HepG2 (cell line): ENCODE results near the gene CD248. TPM values are rescaled to one million over a fixed set of nuclear protein-coding genes. Genes with fewer than 3 reads are reported as not detected.

Experiments
- ATAC-seq: fragments of 200-7000 bp; cut with Tn5 transposase; 3 replicates; pipeline ENCODE4 v1.9.1; 2020; ENCODE audit warnings: mild to moderate bottlenecking, moderate library complexity
- BruUV-seq: library from RNA; stranded (reverse); fragments of 400-500 nt; replicated peaks from 2 replicates; lab custom pipeline; 2021; lab: Mats Ljungman, UMichigan
- CTCF ChIA-PET: fragments of 300-600 bp; formaldehyde crosslinking; extraction: SDS; loops from one replicate; lab custom pipeline; 2021; ENCODE audit warnings: low total read pairs, inconsistent platforms, low intra/inter-chr PET ratio; lab: Yijun Ruan, JAX
- POLR2A ChIA-PET: fragments of 350-600 bp; sonication (Branson Sonifier 250); formaldehyde crosslinking; loops from one replicate; lab custom pipeline; 2020; ENCODE audit warnings: antibody characterized with exemption, inconsistent platforms; lab: Yijun Ruan, JAX
- DNase-seq: peaks from one replicate; pipeline ENCODE4 v3.0.0-alpha.2; 2015; ENCODE audit warnings: low spot score
- FAIRE-seq: peaks from 3 replicates; lab custom pipeline; 2011; peaks lifted over from hg19 to GRCh38; lab: Jason Lieb, UNC
- H2AFZ ChIP-seq: one replicate; pipeline ENCODE4 v1.6.1; 2011; ENCODE audit warnings: low read length, inconsistent platforms
- H3K27ac ChIP-seq: fragments of 300-600 bp; 3 replicates; pipeline ENCODE4 v1.8.0; 2011; ENCODE audit warnings: mixed run types, mild to moderate bottlenecking, mixed read lengths, low read length, inconsistent platforms; ENCODE audit not compliant: insufficient read depth; ENCODE audit errors: extremely low read length
- H3K27me3 ChIP-seq, 2 experiments: fragments of 200-600 bp in 1 of 2; 2 replicates in 1 of 2; 3 replicates in 1 of 2; pipeline versions ENCODE4 v1.6.0 to v1.8.0; 2011; ENCODE audit warnings: low read length in 2 of 2, mild to moderate bottlenecking in 2 of 2, moderate library complexity in 2 of 2, inconsistent platforms in 1 of 2; ENCODE audit not compliant: insufficient read depth in 2 of 2, control insufficient read depth in 1 of 2
- H3K36me3 ChIP-seq, 2 experiments: fragments of 200-600 bp in 1 of 2; replicated peaks in 1 of 2; 2 replicates in 1 of 2; 3 replicates in 1 of 2; pipeline versions ENCODE4 v1.5.1 to v1.8.0; 2011; ENCODE audit warnings: low read length in 2 of 2, inconsistent platforms in 1 of 2; ENCODE audit not compliant: insufficient read depth in 2 of 2, control insufficient read depth in 1 of 2
- H3K4me1 ChIP-seq: 2 replicates; pipeline ENCODE4 v1.5.1; 2012; ENCODE audit warnings: low read length, inconsistent platforms; ENCODE audit not compliant: insufficient read depth
- H3K4me2 ChIP-seq: 2 replicates; pipeline ENCODE4 v1.6.0; 2011; ENCODE audit warnings: low read depth, low read length, inconsistent platforms
- H3K4me3 ChIP-seq, 3 experiments: fragments of 200-600 bp in 1 of 3; sonication (generic), shearing (Covaris generic) in 1 of 3; replicated peaks in 1 of 3; 2 replicates each; pipeline ENCODE4 v1.5.1; 2011 to 2016; ENCODE audit warnings: low read length in 3 of 3, inconsistent platforms in 2 of 3, low read depth in 2 of 3, mild to moderate bottlenecking in 2 of 3, control low read depth in 1 of 3, mixed read lengths in 1 of 3; ENCODE audit not compliant: insufficient read depth in 1 of 3
- H3K79me2 ChIP-seq: one replicate; pipeline ENCODE4 v1.6.1; 2011; ENCODE audit warnings: low read length, inconsistent platforms; ENCODE audit not compliant: insufficient read depth
- H3K9ac ChIP-seq: 2 replicates; pipeline ENCODE4 v1.6.0; 2011; ENCODE audit warnings: mild to moderate bottlenecking, low read depth, low read length, inconsistent platforms; ENCODE audit not compliant: insufficient read depth
- H3K9me3 ChIP-seq: 2 replicates; pipeline ENCODE4 v1.5.1; 2012; ENCODE audit warnings: mild to moderate bottlenecking, low read length
- H4K20me1 ChIP-seq: 2 replicates; pipeline ENCODE4 v1.6.0; 2011; ENCODE audit warnings: inconsistent platforms, mild to moderate bottlenecking, low read length, moderate library complexity; ENCODE audit not compliant: insufficient read depth
- ADNP ChIP-seq: sonication (generic); formaldehyde crosslinking; IDR thresholded peaks from 2 replicates; pipeline ENCODE4 v1.4.0; 2020; ENCODE audit warnings: missing genetic modification reagents
- CHD4 ChIP-seq: fragments of 200-600 bp; sonication (generic); IDR thresholded peaks from 2 replicates; pipeline ENCODE4 v1.7.0; 2017; ENCODE audit warnings: mild to moderate bottlenecking, low read length, borderline replicate concordance
- GABPB1 ChIP-seq: IDR thresholded peaks from 2 replicates; pipeline ENCODE4 v1.6.1; 2016; ENCODE audit warnings: mild to moderate bottlenecking, missing genetic modification reagents, moderate library complexity, missing compliant biosample characterization
- KDM1A ChIP-seq: IDR thresholded peaks from 2 replicates; pipeline ENCODE4 v1.6.1; 2016; ENCODE audit warnings: missing compliant biosample characterization
- KDM2A ChIP-seq: sonication (generic); formaldehyde crosslinking; IDR thresholded peaks from 2 replicates; pipeline ENCODE4 v1.4.0; 2020; ENCODE audit warnings: low read depth, missing genetic modification reagents, borderline replicate concordance
- NFYB ChIP-seq: sonication (generic); formaldehyde crosslinking; IDR thresholded peaks from 2 replicates; pipeline ENCODE4 v1.4.0; 2020; ENCODE audit warnings: missing genetic modification reagents
- PHB2 ChIP-seq: fragments of 450-650 bp; IDR thresholded peaks from 2 replicates; pipeline ENCODE4 v1.6.1; 2018; ENCODE audit not compliant: partially characterized antibody
- TERF1 ChIP-seq: sonication (generic); formaldehyde crosslinking; IDR thresholded peaks from 2 replicates; pipeline ENCODE4 v1.8.0; 2022; ENCODE audit warnings: mild to moderate bottlenecking, missing genetic modification reagents, moderate library complexity
- ZBTB7A ChIP-seq: sonication (generic); formaldehyde crosslinking; IDR thresholded peaks from 2 replicates; pipeline ENCODE4 v1.8.0; 2022; ENCODE audit warnings: mild to moderate bottlenecking, missing genetic modification reagents
- ZMYM3 ChIP-seq: sonication (generic); formaldehyde crosslinking; IDR thresholded peaks from 2 replicates; pipeline ENCODE4 v1.5.1; 2020; ENCODE audit warnings: mild to moderate bottlenecking, missing genetic modification reagents
- ZNF569 ChIP-seq: sonication (generic); formaldehyde crosslinking; IDR thresholded peaks from 2 replicates; pipeline ENCODE4 v1.5.0; 2020; ENCODE audit warnings: mild to moderate bottlenecking, missing genetic modification reagents, moderate library complexity, borderline replicate concordance
- ZNF629 ChIP-seq: sonication (generic); formaldehyde crosslinking; conservative IDR thresholded peaks from 2 replicates; pipeline ENCODE4 v1.5.0; 2020; ENCODE audit warnings: missing genetic modification reagents
- WGBS: methylation state at CpG from one replicate; pipeline ENCODE4 v1.1.6; 2017; ENCODE audit warnings: low lambda C conversion rate; 5-methylcytosine and 5-hydroxymethylcytosine counted together
- in situ Hi-C: cut with HindIII; loops from 2 replicates; pipeline ENCODE4 v1.10.0; 2017; ENCODE audit warnings: low pct_unique_long_range_greater_than_20kb; ENCODE audit not compliant: extremely low pct_ligation_motif_present
- intact Hi-C: fragments of 100-400 bp; cut with micrococcal nuclease; formaldehyde crosslinking; loops from one replicate; pipeline ENCODE4 v1.10.0; 2022; ENCODE audit not compliant: unreplicated experiment
- polyA plus RNA-seq, 8 experiments: library from polyadenylated mRNA; depleted of rRNA in 3 of 8; stranded (reverse) in 7 of 8; unstranded in 1 of 8; fragments of >200 nt; fragmentation: Illumina TruSeq in 4 of 8; extraction: Trizol in 4 of 8; gene quantifications; 2 replicates each; pipeline versions ENCODE4 v1.2.1 to v1.2.3, GENCODE V29; 2011 to 2016; ENCODE audit warnings: low read depth in 4 of 8, missing spikeins in 1 of 8, mixed read lengths in 1 of 8; ENCODE audit not compliant: insufficient read depth in 1 of 8
- total RNA-seq, 5 experiments: library from RNA; depleted of rRNA; stranded (reverse); fragments of >200 nt; fragmentation: Illumina TruSeq; extraction: Trizol; gene quantifications; 2 replicates each; pipeline ENCODE4 v1.2.3, GENCODE V29; 2016; ENCODE audit warnings: low read depth in 1 of 5
- TF ChIP-seq, protein P1 (sequence below): IDR thresholded peaks from 2 replicates; pipeline ENCODE4 v1.6.1; 2016
- TF ChIP-seq, protein P2 (sequence below): sonication (generic); formaldehyde crosslinking; IDR thresholded peaks from 2 replicates; pipeline ENCODE4 v1.5.0; 2020; ENCODE audit warnings: mild to moderate bottlenecking, missing genetic modification reagents, borderline replicate concordance

CD248 gene
- total and polyA plus RNA-seq, 2 of the 13 experiments (the other 11 are each of a cell fraction or from before 2014, with no cell fraction given), result 0.25 to 0.35 TPM

- TF ChIP-seq, protein P1, sequence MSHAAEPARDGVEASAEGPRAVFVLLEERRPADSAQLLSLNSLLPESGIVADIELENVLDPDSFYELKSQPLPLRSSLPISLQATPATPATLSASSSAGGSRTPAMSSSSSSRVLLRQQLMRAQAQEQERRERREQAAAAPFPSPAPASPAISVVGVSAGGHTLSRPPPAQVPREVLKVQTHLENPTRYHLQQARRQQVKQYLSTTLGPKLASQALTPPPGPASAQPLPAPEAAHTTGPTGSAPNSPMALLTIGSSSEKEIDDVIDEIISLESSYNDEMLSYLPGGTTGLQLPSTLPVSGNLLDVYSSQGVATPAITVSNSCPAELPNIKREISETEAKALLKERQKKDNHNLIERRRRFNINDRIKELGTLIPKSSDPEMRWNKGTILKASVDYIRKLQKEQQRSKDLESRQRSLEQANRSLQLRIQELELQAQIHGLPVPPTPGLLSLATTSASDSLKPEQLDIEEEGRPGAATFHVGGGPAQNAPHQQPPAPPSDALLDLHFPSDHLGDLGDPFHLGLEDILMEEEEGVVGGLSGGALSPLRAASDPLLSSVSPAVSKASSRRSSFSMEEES (CRISPR knock-in tag), result no peak
- TF ChIP-seq, protein P2, sequence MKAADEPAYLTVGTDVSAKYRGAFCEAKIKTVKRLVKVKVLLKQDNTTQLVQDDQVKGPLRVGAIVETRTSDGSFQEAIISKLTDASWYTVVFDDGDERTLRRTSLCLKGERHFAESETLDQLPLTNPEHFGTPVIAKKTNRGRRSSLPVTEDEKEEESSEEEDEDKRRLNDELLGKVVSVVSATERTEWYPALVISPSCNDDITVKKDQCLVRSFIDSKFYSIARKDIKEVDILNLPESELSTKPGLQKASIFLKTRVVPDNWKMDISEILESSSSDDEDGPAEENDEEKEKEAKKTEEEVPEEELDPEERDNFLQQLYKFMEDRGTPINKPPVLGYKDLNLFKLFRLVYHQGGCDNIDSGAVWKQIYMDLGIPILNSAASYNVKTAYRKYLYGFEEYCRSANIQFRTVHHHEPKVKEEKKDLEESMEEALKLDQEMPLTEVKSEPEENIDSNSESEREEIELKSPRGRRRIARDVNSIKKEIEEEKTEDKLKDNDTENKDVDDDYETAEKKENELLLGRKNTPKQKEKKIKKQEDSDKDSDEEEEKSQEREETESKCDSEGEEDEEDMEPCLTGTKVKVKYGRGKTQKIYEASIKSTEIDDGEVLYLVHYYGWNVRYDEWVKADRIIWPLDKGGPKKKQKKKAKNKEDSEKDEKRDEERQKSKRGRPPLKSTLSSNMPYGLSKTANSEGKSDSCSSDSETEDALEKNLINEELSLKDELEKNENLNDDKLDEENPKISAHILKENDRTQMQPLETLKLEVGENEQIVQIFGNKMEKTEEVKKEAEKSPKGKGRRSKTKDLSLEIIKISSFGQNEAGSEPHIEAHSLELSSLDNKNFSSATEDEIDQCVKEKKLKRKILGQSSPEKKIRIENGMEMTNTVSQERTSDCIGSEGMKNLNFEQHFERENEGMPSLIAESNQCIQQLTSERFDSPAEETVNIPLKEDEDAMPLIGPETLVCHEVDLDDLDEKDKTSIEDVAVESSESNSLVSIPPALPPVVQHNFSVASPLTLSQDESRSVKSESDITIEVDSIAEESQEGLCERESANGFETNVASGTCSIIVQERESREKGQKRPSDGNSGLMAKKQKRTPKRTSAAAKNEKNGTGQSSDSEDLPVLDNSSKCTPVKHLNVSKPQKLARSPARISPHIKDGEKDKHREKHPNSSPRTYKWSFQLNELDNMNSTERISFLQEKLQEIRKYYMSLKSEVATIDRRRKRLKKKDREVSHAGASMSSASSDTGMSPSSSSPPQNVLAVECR, result peak; percentile 28; the same call in 1 of the 2 replicates
- 0 out of 2 replicates have a peak, but pooled peaks have one; percentile 41 for TF ChIP-seq GABPB1
- TF ChIP-seq, all 625 proteins: peak for 9
Measured at GRCh38 chr11:66291706-66292542, 24.9 kb downstream of the CD248 start, which contains the start of gene TMEM151A (continued).

DNA sequence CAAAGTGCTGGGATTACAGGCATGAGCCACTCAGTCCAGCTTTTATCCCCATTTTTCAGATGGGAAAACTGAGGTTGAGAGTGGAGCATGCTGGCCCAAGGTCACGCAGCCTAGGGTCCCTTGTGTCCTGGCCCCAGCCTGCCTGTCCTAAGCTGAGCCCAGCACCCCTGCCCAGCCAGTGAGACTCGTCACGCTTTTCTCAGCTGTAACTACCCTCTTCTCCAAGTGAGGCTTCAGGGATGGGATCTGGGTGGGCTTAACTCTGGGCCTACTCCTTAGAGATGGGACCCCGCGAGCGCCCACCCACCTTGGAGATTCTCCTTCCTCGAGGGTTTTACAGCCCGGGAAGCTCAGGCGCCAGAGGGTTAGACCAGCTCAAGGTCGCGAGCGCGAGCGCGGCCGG is 25.5 kb downstream of the CD248 start:
- TF ChIP-seq KDM2A (peak; percentile 19; the same call in 1 of the 2 replicates), ZMYM3 (CRISPR knock-in tag) (peak; percentile 84), ZNF629 (CRISPR knock-in tag) (peak; percentile 96), KDM1A (peak; percentile 65; the same call in 1 of the 2 replicates), ZBTB7A (0 out of 2 replicates have a peak, but pooled peaks have one; percentile 31), ADNP (CRISPR knock-in tag) (peak; percentile 58; the same call in 1 of the 2 replicates), TERF1 (CRISPR knock-in tag) (no peak), CHD4 (peak; percentile 61; the same call in 1 of the 2 replicates), PHB2 (no peak), ZNF569 (CRISPR knock-in tag) (no peak), NFYB (CRISPR knock-in tag) (no peak)
- TF ChIP-seq, all 625 proteins: peak for 7
- intact Hi-C loops (no loop called here), in situ Hi-C loops (loop anchor here (5.0 kb wide), 1 partner anchor 36 kb away; no protein-coding TSS in a partner anchor)
- ChIA-PET POLR2A (interaction anchor here (1.1 to 1.4 kb wide), 2 partner anchors 21 to 60 kb away, joined by 3 to 21 read pairs; no protein-coding TSS in a partner anchor), CTCF (no interaction called here)
- no peaks in the 10 kb centered on the region for H4K20me1 ChIP-seq
- no peak overlapping the region for H3K9ac ChIP-seq
- H3K4me2 ChIP-seq, result peak overlapping the region; percentile 74
- BruUV-seq, result no TSS peak
- peaks cover 3 to 27% of the 10 kb centered on the region in 2 experiments; a peak in 4 of 5 replicates for H3K27me3 ChIP-seq
- H3K36me3 ChIP-seq, result peaks cover 0 to 9% of the 10 kb centered on the region in 2 experiments; a peak in 2 of 5 replicates
- peaks cover 22% of the 10 kb centered on the region for H3K79me2 ChIP-seq
- H3K4me3 ChIP-seq, result peak overlapping the region; percentile 37 to 70 (median 56); a peak in 5 of 6 replicates
- no peaks in the 10 kb centered on the region for H3K9me3 ChIP-seq
- FAIRE-seq (no peak), ATAC-seq (no peak), DNase-seq (no peak)
- H3K4me1 ChIP-seq, result peaks cover 54% of the 10 kb centered on the region
- H3K27ac ChIP-seq, result no peak overlapping the region
- 33% methylated on average over 6 of the region's 16 CpGs for WGBS
- no peak overlapping the region for H2AFZ ChIP-seq
